HUES48 (cell line): ENCODE data around the gene SVOP.
"Not testable (repeated sequence)": the region's sequence is repeated elsewhere in the genome, so short reads cannot be mapped to it uniquely, and the experiment has no call there.

Experiments
- H3K27ac ChIP-seq: one replicate; pipeline ENCODE4 v1.7.0; 2013; ENCODE audit warnings: low read depth, low read length, inconsistent platforms
- H3K27me3 ChIP-seq: 2 replicates; pipeline ENCODE4 v1.6.1; 2013; ENCODE audit warnings: mild to moderate bottlenecking, low read length; ENCODE audit not compliant: control insufficient read depth, insufficient read depth
- H3K36me3 ChIP-seq: 2 replicates; pipeline ENCODE4 v1.6.1; 2013; ENCODE audit warnings: low read length; ENCODE audit not compliant: control insufficient read depth, insufficient read depth
- H3K4me1 ChIP-seq: 2 replicates; pipeline ENCODE4 v1.6.1; 2013; ENCODE audit warnings: mild to moderate bottlenecking, low read length; ENCODE audit not compliant: control insufficient read depth, insufficient read depth
- H3K4me3 ChIP-seq: 2 replicates; pipeline ENCODE4 v1.5.1; 2013; ENCODE audit warnings: mild to moderate bottlenecking, low read depth, low read length
- H3K9ac ChIP-seq: 2 replicates; pipeline ENCODE4 v1.6.1; 2013; ENCODE audit warnings: mild to moderate bottlenecking, low read depth, low read length, moderate library complexity
- H3K9me3 ChIP-seq: 2 replicates; pipeline ENCODE4 v1.6.1; 2013; ENCODE audit warnings: low read length; ENCODE audit not compliant: control insufficient read depth, insufficient read depth

Gene SVOP

GRCh38 chr12:109020796-109021380, at the start of gene SVOP:
SVOP (minus strand) TSS chr12:109021068; CDS start chr12:109020868, 200 bp downstream.
- H3K9me3 ChIP-seq = no peaks in the 10 kb centered on the region
- H3K4me3 ChIP-seq = peak within 1 kb of the TSS; percentile 59
- no peaks in the 10 kb centered on the region for H3K36me3 ChIP-seq
- H3K9ac ChIP-seq = no peak within 1 kb of the TSS
- H3K27ac ChIP-seq = no peak within 1 kb of the TSS
- no peaks in the 10 kb centered on the region for H3K4me1 ChIP-seq
- H3K27me3 ChIP-seq = no peaks in the 10 kb centered on the region

- Histone ChIP-seq H3K9ac (peak overlapping the region; percentile 22; the same call in 1 of the 2 replicates), H3K27me3 (no peaks in the 10 kb centered on the region), H3K4me3 (no peak overlapping the region), H3K4me1 (peaks cover 12% of the 10 kb centered on the region), H3K9me3 (no peaks in the 10 kb centered on the region), H3K36me3 (peaks cover 10% of the 10 kb centered on the region; the same call in 1 of the 2 replicates), H3K27ac (peak overlapping the region; percentile 84)
Observed at GRCh38 chr12:109069307-109070271, 48.7 kb upstream of the SVOP start.

GRCh38 chr12:109065853-109066193, 45.0 kb upstream of the SVOP start:
- H3K27ac ChIP-seq = no peak overlapping the region
- no peak overlapping the region for H3K9ac ChIP-seq
- H3K27me3 ChIP-seq = no peaks in the 10 kb centered on the region
- no peak overlapping the region for H3K4me3 ChIP-seq
- H3K9me3 ChIP-seq = no peaks in the 10 kb centered on the region
- no peaks in the 10 kb centered on the region for H3K36me3 ChIP-seq
- H3K4me1 ChIP-seq = peaks cover 12% of the 10 kb centered on the region

GRCh38 chr12:109065154-109065852, 44.4 kb upstream of the SVOP start:
- H3K4me3 ChIP-seq = no peak overlapping the region
- H3K36me3 ChIP-seq = no peaks in the 10 kb centered on the region
- H3K27me3 ChIP-seq = no peaks in the 10 kb centered on the region
- no peaks in the 10 kb centered on the region for H3K9me3 ChIP-seq
- no peak overlapping the region for H3K9ac ChIP-seq
- no peak overlapping the region for H3K27ac ChIP-seq
- H3K4me1 ChIP-seq = peaks cover 12% of the 10 kb centered on the region

GRCh38 chr12:109064143-109064542, 43.3 kb upstream of the SVOP start:
- Histone ChIP-seq H3K27ac (no peak overlapping the region), H3K27me3 (no peaks in the 10 kb centered on the region), H3K36me3 (no peaks in the 10 kb centered on the region), H3K9ac (no peak overlapping the region), H3K4me1 (peaks cover 5% of the 10 kb centered on the region), H3K9me3 (no peaks in the 10 kb centered on the region), H3K4me3 (no peak overlapping the region)

- no peak overlapping the region for H3K9ac ChIP-seq
- H3K4me1 ChIP-seq = no peaks in the 10 kb centered on the region
- H3K36me3 ChIP-seq = 0 out of 2 replicates have a peak, but pooled peaks cover 2% of the 10 kb centered on the region
- no peaks in the 10 kb centered on the region for H3K9me3 ChIP-seq
- no peaks in the 10 kb centered on the region for H3K27me3 ChIP-seq
- H3K4me3 ChIP-seq = no peak overlapping the region
- H3K27ac ChIP-seq = no peak overlapping the region
Observed at GRCh38 chr12:109058773-109059172, 37.9 kb upstream of the SVOP start.

GRCh38 chr12:109057376-109057775, 36.5 kb upstream of the SVOP start:
- Histone ChIP-seq H3K4me1 (peaks cover 6% of the 10 kb centered on the region), H3K9ac (no peak overlapping the region), H3K9me3 (no peaks in the 10 kb centered on the region), H3K36me3 (0 out of 2 replicates have a peak, but pooled peaks cover 2% of the 10 kb centered on the region), H3K4me3 (no peak overlapping the region), H3K27me3 (no peaks in the 10 kb centered on the region), H3K27ac (no peak overlapping the region)

GRCh38 chr12:109056891-109057290, 36.0 kb upstream of the SVOP start:
- Histone ChIP-seq H3K27me3 (no peaks in the 10 kb centered on the region), H3K9ac (no peak overlapping the region), H3K4me3 (no peak overlapping the region), H3K9me3 (no peaks in the 10 kb centered on the region), H3K27ac (no peak overlapping the region), H3K4me1 (peaks cover 6% of the 10 kb centered on the region), H3K36me3 (0 out of 2 replicates have a peak, but pooled peaks cover 2% of the 10 kb centered on the region)

GRCh38 chr12:109054520-109054919, 33.7 kb upstream of the SVOP start:
- no peak overlapping the region for H3K4me3 ChIP-seq
- no peaks in the 10 kb centered on the region for H3K9me3 ChIP-seq
- H3K4me1 ChIP-seq = peaks cover 6% of the 10 kb centered on the region
- H3K9ac ChIP-seq = no peak overlapping the region
- H3K27ac ChIP-seq = no peak overlapping the region
- no peaks in the 10 kb centered on the region for H3K27me3 ChIP-seq
- H3K36me3 ChIP-seq = 0 out of 2 replicates have a peak, but pooled peaks cover 2% of the 10 kb centered on the region

GRCh38 chr12:109054124-109054513, 33.3 kb upstream of the SVOP start:
- H3K4me3 ChIP-seq, H3K4me1 ChIP-seq, H3K36me3 ChIP-seq, H3K27ac ChIP-seq, H3K9me3 ChIP-seq, H3K27me3 ChIP-seq, H3K9ac ChIP-seq: not testable (repeated sequence)
